SIG-M5 (cell line): Measurements from ENCODE around the gene CFB.
"Not testable (repeated sequence)": the region's sequence is repeated elsewhere in the genome, so short reads cannot be mapped to it uniquely, and the experiment has no call there.

ENCODE experiments used
- DNase-seq: peaks from one replicate; lab custom pipeline; 2025; lab: John Stamatoyannopoulos, UW

CFB gene

DNA sequence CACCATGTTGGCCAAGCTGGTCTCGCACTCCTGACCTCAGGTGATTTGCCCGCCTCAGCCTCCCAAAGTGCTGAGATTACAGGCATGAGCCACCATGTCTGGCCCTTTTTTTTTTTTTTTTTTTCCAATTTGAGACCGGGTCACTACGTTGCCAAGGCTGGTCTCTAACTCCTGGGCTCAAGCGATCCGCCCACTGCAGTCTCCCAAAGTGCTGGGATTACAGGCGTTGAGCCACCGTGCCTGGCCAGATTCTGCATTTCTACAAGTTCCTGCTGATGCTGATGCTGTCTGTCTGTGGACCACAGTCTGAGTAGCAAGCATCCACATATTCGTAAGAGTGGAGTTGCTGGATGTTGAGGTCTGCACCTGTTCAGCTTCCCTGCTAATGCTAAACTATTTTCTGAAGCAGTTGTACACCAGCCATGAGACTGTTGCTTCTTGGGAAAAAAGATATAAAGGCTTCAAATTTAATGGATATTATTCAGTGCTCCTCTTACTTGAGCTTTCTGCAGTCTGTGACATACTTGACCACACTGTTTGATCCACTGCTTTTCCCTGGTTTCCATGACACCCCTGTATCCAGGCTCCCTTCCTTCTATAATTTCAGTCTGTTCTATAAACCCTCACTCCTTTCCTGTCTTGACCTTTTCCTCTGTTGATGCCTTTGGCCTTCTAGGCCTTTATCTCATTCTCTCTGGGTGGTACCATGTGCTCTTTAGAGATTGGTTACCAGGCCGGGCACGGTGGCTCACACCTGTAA is 33.9 kb upstream of the CFB start:
- no peak for DNase-seq

- no peak for DNase-seq
Observed at GRCh38 chr6:31915351-31915750, 30.5 kb upstream of the CFB start.

- no peak for DNase-seq
Observed at GRCh38 chr6:31915756-31916155, 30.1 kb upstream of the CFB start.

GRCh38 chr6:31918069-31918720 is 27.7 kb upstream of the CFB start:
- DNase-seq, result no peak

GRCh38 chr6:31919624-31920303 is 26.1 kb upstream of the CFB start:
- DNase-seq, result no peak

DNA sequence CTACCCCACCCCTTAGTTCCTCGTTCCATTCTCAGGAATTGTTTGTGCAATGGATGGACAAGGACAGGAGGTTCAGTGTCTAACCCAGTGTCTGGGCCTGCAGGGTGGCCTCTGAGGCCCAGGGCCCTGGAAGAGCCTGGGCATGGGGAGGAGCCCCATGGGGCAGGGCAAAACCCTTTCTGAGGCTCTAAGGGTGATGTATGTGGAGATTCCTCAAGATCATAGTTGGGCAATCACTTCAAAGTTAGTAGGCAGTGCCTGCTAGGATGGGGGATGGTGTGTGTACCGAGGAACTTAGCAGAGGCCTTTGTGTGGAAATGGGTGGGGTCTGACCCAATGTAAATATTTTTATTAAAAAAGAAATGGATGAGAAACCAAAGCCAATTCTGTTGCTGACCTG is 25.1 kb upstream of the CFB start:
- no peak for DNase-seq

- no peak for DNase-seq
Observed at GRCh38 chr6:31922942-31923341, 23.0 kb upstream of the CFB start.

DNA sequence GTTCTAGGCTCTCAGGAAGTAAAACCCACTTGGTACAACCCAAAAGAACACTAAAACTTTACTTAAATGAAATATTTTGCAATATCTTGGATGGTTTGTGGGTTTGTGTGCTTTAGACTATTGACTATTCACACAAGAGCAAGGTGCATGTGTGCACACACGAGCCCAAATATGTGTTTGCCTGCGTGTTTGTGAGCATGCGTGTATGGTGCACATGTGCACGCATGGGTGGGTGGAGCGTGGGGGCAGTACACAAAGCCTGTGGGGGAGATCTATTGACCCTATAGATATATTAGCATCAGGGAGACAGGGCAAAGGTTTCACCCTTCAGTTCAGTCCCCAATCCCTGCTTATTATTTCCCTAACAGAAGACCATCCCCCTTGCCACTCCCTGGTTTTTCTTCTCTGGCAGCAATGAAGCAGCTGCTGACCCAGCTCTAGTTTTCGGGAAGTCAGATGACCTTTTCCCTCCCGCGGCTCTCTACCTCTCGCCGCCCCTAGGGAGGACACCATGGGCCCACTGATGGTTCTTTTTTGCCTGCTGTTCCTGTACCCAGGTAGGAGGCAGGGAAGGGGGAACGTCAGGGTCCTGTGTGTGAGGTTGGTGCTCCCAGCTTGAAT is 18.5 kb upstream of the CFB start, which contains the start of gene C2:
TSS of gene C2 (plus strand) at position 476 of the 621 bp plus-strand sequence. CDS start at position 512, 36 bp downstream.
- DNase-seq, result no peak

DNA sequence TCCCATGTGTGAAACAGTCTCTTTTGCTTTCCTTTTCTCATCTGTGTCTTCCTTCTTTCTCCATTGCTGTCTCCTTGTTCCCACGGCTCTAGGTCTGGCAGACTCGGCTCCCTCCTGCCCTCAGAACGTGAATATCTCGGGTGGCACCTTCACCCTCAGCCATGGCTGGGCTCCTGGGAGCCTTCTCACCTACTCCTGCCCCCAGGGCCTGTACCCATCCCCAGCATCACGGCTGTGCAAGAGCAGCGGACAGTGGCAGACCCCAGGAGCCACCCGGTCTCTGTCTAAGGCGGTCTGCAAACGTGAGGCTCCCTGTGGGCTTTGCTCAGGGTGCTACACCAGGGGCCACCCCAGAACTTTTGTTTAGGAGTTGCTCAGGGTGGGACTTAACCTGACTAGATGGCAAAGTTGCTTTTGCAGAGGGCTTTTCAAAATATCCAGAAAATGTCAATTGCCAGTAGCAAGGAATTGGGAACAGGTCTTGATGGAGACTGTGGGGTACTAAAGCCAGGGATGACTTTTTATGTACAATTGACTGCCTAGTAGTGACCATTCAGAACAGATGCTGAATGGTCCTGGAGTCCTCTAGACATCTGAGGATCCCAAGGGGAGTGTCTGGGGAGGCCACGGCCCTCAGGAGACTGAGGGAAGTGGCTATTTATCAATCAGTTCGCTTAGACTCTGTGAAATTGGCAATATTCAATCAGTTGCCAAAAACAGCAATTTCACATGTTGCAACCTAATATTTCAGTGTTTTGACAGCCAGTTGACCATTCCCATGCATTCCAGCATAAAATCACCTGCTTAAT is 17.8 kb upstream of the CFB start:
- DNase-seq, result no peak

DNA sequence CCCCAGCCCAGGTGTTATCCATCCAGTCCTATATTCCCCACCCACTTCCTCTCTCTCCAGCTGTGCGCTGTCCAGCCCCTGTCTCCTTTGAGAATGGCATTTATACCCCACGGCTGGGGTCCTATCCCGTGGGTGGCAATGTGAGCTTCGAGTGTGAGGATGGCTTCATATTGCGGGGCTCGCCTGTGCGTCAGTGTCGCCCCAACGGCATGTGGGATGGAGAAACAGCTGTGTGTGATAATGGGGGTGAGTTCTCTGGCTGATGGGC is 17.3 kb upstream of the CFB start:
- no peak for DNase-seq

- no peak for DNase-seq
Observed at GRCh38 chr6:31930962-31931361, 14.9 kb upstream of the CFB start.

GRCh38 chr6:31932137-31932536 is 13.8 kb upstream of the CFB start:
- not testable (repeated sequence) for DNase-seq

DNA sequence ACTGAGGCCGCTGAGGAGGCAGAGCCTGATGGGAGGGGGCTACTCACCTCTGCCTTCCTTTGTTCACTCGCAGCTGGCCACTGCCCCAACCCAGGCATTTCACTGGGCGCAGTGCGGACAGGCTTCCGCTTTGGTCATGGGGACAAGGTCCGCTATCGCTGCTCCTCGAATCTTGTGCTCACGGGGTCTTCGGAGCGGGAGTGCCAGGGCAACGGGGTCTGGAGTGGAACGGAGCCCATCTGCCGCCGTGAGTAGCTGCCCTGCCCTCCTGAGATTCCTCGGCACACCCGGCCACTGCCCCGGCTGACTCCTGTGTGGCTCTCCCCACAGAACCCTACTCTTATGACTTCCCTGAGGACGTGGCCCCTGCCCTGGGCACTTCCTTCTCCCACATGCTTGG is 12.4 kb upstream of the CFB start:
- DNase-seq, result no peak

DNA sequence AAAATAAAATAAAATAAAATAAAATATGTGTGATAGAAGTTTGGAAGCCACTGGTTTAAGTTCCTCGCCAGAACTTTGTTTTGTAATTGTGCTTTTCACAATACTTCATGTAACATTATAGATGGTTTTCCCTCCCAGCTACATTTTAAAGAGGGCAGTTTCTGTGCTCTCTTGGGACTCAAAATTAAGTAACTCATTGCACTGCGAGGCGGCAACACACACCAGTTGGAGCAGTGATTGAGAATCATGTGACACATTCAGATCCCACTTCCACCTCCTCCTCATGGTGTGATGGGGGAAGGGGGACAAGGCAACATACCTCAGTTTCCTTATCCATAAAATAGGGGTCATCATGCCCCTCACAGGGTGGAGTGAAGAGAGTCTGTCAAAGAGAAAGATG is 10.9 kb upstream of the CFB start:
- DNase-seq, result no peak

- DNase-seq, result no peak
Observed at GRCh38 chr6:31935823-31936222, 10.1 kb upstream of the CFB start.

GRCh38 chr6:31940256-31940664 is 5.6 kb upstream of the CFB start:
- DNase-seq, result no peak

- DNase-seq, result no peak
Observed at GRCh38 chr6:31943742-31944141, 2.2 kb upstream of the CFB start.

- no peak for DNase-seq
Observed at GRCh38 chr6:31945154-31945506, 765 bp upstream of the CFB start.

DNA sequence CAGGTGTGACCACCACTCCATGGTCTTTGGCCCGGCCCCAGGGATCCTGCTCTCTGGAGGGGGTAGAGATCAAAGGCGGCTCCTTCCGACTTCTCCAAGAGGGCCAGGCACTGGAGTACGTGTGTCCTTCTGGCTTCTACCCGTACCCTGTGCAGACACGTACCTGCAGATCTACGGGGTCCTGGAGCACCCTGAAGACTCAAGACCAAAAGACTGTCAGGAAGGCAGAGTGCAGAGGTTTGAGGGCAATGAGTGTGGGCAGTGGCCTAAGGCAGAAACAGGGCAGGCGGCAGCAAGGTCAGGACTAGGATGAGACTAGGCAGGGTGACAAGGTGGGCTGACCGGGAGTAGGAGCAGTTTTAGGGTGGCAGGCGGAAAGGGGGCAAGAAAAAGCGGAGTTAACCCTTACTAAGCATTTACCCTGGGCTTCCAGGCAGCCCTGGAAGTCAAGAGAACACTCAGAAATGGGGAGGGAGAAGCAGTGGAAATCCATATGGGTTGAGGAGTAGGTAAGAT is 533 bp downstream of the CFB start:
- no peak for DNase-seq

DNA sequence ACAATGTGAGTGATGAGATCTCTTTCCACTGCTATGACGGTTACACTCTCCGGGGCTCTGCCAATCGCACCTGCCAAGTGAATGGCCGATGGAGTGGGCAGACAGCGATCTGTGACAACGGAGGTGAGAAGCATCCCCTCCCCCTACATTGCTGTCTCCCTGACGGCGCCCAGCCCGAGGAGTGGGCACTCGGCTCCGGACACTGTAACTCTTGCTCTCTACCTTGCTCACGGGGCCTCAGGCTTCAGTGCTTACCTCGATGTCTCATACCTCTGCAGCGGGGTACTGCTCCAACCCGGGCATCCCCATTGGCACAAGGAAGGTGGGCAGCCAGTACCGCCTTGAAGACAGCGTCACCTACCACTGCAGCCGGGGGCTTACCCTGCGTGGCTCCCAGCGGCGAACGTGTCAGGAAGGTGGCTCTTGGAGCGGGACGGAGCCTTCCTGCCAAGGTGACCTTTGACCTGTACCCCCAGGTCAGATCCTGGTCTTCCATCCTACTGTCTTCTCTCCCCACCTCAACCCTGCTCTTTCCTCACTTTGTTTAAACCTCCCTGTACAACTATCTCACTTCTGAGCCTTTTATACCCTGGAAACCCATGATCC is 1.3 kb downstream of the CFB start:
- no peak for DNase-seq

DNA sequence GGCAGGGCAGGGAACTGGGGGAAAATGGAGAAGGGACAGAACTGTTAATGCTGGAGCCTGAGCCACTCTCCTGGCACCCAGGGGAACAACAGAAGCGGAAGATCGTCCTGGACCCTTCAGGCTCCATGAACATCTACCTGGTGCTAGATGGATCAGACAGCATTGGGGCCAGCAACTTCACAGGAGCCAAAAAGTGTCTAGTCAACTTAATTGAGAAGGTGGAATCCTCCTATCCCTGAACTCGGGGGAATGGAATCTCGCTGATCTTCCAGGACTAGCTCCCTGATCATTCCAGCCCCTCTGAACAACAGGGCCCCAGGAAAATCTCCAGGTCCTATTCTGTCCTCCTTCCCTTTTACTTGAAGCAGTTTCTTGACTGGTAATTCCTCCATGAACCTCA is 2.0 kb downstream of the CFB start:
- no peak for DNase-seq

DNA sequence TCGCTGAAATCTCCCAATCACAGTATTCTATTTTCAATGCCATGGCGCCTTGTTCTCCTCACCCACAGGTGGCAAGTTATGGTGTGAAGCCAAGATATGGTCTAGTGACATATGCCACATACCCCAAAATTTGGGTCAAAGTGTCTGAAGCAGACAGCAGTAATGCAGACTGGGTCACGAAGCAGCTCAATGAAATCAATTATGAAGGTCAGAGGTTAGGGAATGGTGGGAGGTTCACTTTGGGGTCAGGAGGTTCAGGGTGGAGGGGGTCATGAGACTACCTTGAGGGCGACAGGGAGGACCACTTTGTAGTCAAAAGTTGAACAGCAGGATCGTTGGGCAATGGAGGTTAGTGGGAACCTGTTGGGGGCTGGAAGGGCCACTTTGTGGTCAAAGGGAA is 2.4 kb downstream of the CFB start:
- no peak for DNase-seq
